Hepatocyte (in vitro differentiated cells): ENCODE measurements around the gene PGA3.

Experiments
- EZH2 ChIP-seq: fragments of 200-600 bp; sonication (generic); IDR thresholded peaks from 2 replicates; pipeline ENCODE4 v1.6.1; 2016; ENCODE audit warnings: antibody characterized with exemption, mild to moderate bottlenecking, borderline replicate concordance
- TF ChIP-seq, protein P1 (sequence below): fragments of 200-600 bp; sonication (generic); IDR thresholded peaks from 2 replicates; pipeline ENCODE4 v1.5.1; 2016; ENCODE audit warnings: antibody characterized with exemption, mild to moderate bottlenecking; ENCODE audit not compliant: poor library complexity

DNA sequence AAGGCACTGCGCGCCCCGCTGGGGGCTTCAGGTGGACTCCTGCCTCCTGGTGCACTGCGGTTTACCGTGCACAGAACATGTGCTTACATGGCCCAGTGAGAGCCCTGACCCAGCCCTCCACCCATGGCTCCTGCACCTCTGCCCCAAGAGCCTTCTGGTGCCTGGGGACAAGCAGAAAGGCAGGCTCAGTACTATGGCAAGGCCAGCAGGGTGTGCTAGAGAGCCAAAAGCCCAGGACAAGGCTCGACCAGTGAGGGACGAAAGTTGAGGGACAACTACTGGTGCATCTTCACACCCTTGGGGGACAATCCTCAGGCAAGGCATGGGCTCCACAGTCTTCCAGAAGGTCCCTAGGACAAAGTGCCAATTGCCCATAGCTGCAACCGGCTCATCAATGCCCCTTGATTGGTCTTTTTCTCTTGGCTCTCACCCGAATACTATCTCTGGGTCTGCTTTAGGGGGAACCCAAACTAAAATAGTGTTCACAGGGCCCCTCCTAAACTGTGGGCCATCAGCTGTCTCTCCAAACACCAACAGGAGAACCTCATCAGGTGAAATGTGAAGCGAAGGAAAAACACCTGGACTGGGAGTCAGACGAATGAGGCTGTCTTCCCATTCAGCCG is 51.2 kb downstream of the PGA3 start:
- no peak for TF ChIP-seq EZH2
- TF ChIP-seq, protein P1, sequence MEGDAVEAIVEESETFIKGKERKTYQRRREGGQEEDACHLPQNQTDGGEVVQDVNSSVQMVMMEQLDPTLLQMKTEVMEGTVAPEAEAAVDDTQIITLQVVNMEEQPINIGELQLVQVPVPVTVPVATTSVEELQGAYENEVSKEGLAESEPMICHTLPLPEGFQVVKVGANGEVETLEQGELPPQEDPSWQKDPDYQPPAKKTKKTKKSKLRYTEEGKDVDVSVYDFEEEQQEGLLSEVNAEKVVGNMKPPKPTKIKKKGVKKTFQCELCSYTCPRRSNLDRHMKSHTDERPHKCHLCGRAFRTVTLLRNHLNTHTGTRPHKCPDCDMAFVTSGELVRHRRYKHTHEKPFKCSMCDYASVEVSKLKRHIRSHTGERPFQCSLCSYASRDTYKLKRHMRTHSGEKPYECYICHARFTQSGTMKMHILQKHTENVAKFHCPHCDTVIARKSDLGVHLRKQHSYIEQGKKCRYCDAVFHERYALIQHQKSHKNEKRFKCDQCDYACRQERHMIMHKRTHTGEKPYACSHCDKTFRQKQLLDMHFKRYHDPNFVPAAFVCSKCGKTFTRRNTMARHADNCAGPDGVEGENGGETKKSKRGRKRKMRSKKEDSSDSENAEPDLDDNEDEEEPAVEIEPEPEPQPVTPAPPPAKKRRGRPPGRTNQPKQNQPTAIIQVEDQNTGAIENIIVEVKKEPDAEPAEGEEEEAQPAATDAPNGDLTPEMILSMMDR, result peak; percentile 67
